Right cardiac atrium (tissue), 5 donors: ENCODE data around the gene CORT. TPM values are rescaled to one million over a fixed set of nuclear protein-coding genes. Genes with fewer than 3 reads are reported as not detected.
"Not testable (repeated sequence)": the region's sequence is repeated elsewhere in the genome, so short reads cannot be mapped to it uniquely, and the experiment has no call there.

Experiments
- ATAC-seq, 2 donors: fragments of 200-7000 bp; cut with Tn5 transposase; one replicate each; pipeline versions ENCODE4 v1.8.0 to v1.9.1; 2020; ENCODE audit warnings: moderate library complexity in 2 of 2, mild to moderate bottlenecking in 1 of 2
- DNase-seq, 3 donors: peaks; one replicate each; pipeline ENCODE4 v3.0.0-alpha.2; 2020
- H3K27ac ChIP-seq: one replicate; pipeline ENCODE4 v1.5.1; 2013; ENCODE audit warnings: mild to moderate bottlenecking, low read length, control low read depth, moderate library complexity
- H3K27me3 ChIP-seq: one replicate; pipeline ENCODE4 v1.6.1; 2013; ENCODE audit not compliant: control insufficient read depth, insufficient read depth
- H3K4me1 ChIP-seq: one replicate; pipeline ENCODE4 v1.6.1; 2013; ENCODE audit warnings: low read length; ENCODE audit not compliant: control insufficient read depth, insufficient read depth
- H3K4me3 ChIP-seq: one replicate; pipeline ENCODE4 v1.5.1; 2013; ENCODE audit warnings: low read length, control low read depth
- H3K9me3 ChIP-seq: one replicate; pipeline ENCODE4 v1.6.1; 2013; ENCODE audit warnings: low read length; ENCODE audit not compliant: control insufficient read depth
- WGBS: extraction: QIAGEN DNeasy Blood & Tissue Kit; methylation state at CpG from one replicate; pipeline ENCODE4 v1.1.7; 2013; 5-methylcytosine and 5-hydroxymethylcytosine counted together
- intact Hi-C, 4 donors: fragments of 100-400 bp; cut with DNase I; formaldehyde crosslinking; loops; one replicate each; pipeline versions ENCODE4 v1.11.0 to v1.14.0; 2022 to 2023
- polyA plus RNA-seq: library from polyadenylated mRNA; stranded (reverse); fragments of 200-250 nt; gene quantifications from one replicate; pipeline ENCODE4 v1.2.3, GENCODE V29; 2013
- total RNA-seq, 4 donors: library from RNA; stranded (reverse); fragmentation: NEBNext Ultra II Directional; extraction: Animal tissue kit (Norgen Biotek cat#: 25700); gene quantifications; one replicate each; pipeline ENCODE4 v1.2.1, GENCODE V29; 2021
- donor health status: healthy with polysubstance abuse.
- donor health status: DM: no; HTN: yes; CAD: no.
- donor health status: DM: no; HTN: no; CAD: no.
- donor health status: DM: no; HTN: yes; CAD: no; lungs with severe emphysema.
- donor health status: DM: yes; HTN: yes; CAD: no.

CORT gene
- total and polyA plus RNA-seq, 5 donors = 0.16 to 0.35 TPM; not detected in 3

DNA sequence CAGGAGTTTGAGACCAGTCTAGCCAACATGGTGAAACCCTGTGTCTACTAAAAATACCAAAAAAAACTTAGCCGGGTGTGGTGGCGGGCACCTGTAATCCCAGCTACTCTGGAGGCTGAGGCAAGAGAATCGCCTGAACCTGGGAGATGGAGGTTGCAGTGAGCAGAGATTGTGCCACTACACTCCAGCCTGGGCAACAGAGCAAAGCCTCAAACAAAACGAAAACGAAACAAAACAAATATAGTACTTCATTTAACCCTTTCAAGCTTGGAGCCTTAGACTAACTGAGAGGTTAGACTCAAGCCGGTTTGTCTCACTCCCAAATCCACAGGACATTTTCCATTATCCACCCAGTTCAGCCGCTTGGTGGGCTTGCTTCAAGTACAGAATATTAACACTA is 7.6 kb downstream of the CORT start:
- H3K27me3 ChIP-seq, H3K4me3 ChIP-seq, H3K27ac ChIP-seq, H3K9me3 ChIP-seq, H3K4me1 ChIP-seq, ATAC-seq, intact Hi-C loops, DNase-seq: not testable (repeated sequence)
- 65% methylated on average over 7 of the region's 7 CpGs for WGBS

DNA sequence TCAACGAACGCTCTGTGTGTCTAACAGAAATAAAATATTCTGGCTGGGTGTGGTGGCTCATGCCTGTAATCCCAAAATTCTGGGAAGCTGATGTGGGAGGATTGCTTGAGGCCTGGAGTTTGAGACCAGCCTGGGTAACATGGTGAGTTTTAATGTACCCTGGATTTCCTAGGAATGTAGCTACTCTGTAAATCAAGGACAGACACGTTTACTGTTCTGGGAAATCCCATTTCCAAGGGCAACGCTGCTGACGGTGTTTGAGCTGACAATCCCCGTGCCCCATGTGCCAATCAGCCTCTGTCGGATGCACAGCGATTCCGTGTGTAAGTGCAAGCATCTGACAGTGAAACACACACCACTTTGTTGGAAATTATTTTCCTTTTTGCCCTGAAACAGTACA is 8.0 kb downstream of the CORT start:
- H3K27ac ChIP-seq = peak overlapping the region; percentile 20
- 69% methylated on average over 9 of the region's 9 CpGs for WGBS
- no peak for DNase-seq

DNA sequence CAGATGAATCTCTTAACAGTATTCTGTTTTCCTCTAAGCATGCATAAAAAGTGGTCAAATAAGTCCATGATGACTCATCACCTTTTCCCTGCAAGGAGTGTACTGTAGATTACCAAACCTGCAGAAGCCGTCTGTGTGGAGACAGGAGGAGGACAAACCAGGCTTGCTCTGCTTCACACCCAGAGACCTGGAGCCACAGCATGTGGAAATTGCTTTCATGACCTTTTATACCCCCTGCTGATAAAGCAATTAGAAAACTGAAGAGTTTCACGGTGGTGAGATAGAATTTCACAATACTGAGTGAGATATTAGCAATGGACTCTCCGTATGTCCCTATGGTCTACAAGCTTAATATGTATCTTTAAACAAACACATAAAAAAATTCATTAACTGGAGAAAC is 9.4 kb downstream of the CORT start:
- Histone ChIP-seq H3K27ac (no peak overlapping the region), H3K9me3 (no peaks in the 10 kb centered on the region), H3K4me3 (no peak overlapping the region), H3K4me1 (peaks cover 3% of the 10 kb centered on the region), H3K27me3 (no peaks in the 10 kb centered on the region)
- 49% methylated on average over 3 of the region's 3 CpGs for WGBS
- ATAC-seq (no peak), DNase-seq (no peak)
- intact Hi-C loops = no loop called here

More for the DNA sequence above, 8.0 kb downstream of the CORT start:
- Histone ChIP-seq H3K9me3 (no peaks in the 10 kb centered on the region), H3K4me1 (peaks cover 3% of the 10 kb centered on the region), H3K4me3 (no peak overlapping the region), H3K27me3 (no peaks in the 10 kb centered on the region)
- no peak for ATAC-seq
- intact Hi-C loops = no loop called here

DNA sequence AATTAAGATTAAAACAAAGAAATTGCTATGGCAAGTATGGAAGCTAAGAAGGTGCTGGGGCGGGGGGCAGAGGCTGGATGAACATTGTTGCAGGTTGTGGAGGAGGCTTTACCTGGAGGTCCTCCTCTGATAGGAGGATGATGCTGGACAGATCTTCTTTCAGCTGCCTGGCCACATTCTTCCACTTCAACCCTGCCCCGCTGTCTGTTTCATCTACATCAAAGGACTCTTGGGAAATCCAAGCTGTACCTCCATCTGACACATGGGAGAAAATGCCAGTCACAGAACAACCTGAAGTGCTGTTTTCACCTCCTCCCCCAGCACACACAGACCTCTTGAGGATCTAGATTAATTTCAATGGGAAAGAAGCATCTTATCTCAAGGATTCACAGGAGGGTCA is 17.2 kb downstream of the CORT start:
- intact Hi-C loops = no loop called here

DNA sequence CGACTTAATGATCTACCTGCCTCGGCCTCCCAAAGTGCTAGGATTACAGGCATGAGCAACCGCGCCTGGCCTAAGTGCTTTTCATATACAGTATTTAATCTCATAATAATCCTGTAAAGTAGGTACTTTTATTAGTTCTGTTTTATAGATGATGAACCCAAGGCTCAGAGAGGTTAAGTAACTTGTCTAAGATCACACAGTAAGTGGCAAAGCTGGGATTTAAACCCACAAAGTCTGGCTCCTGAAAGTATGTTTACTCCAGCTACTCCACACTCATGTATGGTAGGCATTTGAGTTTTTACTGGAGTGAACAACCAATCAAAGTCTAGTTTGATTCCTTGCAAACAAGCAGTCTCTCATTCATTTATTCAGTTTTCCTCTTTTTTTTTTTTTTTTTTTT is 20.2 kb downstream of the CORT start:
- Histone ChIP-seq H3K4me1 (no peaks in the 10 kb centered on the region), H3K27me3 (no peaks in the 10 kb centered on the region), H3K27ac (no peak overlapping the region), H3K4me3 (no peak overlapping the region), H3K9me3 (no peaks in the 10 kb centered on the region)
- ATAC-seq = no peak
- DNase-seq = no peak
- 97% methylated on average over 4 of the region's 4 CpGs for WGBS
- intact Hi-C loops = loop anchor here in 1 of 4 donors (10.0 kb wide), 1 partner anchor 65 kb away; no protein-coding TSS in a partner anchor

More for the DNA sequence above, 17.2 kb downstream of the CORT start:
- no peaks in the 10 kb centered on the region for H3K9me3 ChIP-seq
- no peak for ATAC-seq
- 94% methylated on average over 2 of the region's 2 CpGs for WGBS
- no peaks in the 10 kb centered on the region for H3K4me1 ChIP-seq
- DNase-seq = no peak
- H3K27me3 ChIP-seq = no peaks in the 10 kb centered on the region
- H3K27ac ChIP-seq = no peak overlapping the region
- H3K4me3 ChIP-seq = no peak overlapping the region

DNA sequence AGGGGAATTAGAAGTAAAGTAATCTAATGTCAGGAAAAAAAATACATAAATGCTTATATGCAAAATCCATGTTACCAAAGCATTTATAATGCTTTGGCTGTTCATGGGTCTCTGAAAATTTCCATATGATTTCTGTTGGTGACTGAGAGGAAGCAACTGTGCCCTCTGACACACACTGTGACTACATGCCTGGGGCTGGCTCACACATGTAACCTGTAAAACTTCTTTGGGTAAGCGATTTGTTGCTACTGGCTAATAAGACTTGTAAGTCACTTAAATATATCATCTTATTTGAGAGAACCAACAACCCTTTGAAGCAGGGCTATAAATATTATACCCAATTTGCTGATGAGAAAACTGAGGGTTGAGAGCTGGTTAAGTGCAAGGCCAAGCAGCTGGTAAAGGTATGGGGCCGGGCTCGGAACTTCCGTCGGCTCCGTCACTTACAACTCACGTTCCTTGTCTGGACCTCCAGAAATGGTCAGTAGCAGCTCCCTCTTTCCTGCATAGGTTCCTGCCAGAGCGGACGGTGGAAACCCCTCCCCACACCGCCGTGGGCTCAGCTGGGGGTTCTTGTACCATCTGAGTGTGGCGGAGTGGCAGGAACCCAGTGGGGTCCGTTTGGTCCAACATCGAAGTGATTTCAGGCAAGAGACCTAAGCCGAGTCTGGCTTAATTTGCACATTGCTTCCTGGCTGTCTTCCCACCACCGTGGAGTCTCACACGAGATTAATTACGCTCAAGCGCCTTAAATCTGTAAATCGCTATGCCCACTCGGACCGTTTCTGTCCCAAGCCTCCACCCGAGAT is 21.8 kb downstream of the CORT start:
- ATAC-seq (peak in 1 of 2 donors; percentile 1), DNase-seq (no peak)
- no peaks in the 10 kb centered on the region for H3K4me1 ChIP-seq
- 6% methylated on average over 23 of the region's 23 CpGs for WGBS
- peak overlapping the region; percentile 74 for H3K4me3 ChIP-seq
- no peaks in the 10 kb centered on the region for H3K9me3 ChIP-seq
- no peaks in the 10 kb centered on the region for H3K27me3 ChIP-seq
- H3K27ac ChIP-seq = peak overlapping the region; percentile 70
- intact Hi-C loops = loop anchor here in 1 of 4 donors (10.0 kb wide), 1 partner anchor 63 kb away; no protein-coding TSS in a partner anchor

DNA sequence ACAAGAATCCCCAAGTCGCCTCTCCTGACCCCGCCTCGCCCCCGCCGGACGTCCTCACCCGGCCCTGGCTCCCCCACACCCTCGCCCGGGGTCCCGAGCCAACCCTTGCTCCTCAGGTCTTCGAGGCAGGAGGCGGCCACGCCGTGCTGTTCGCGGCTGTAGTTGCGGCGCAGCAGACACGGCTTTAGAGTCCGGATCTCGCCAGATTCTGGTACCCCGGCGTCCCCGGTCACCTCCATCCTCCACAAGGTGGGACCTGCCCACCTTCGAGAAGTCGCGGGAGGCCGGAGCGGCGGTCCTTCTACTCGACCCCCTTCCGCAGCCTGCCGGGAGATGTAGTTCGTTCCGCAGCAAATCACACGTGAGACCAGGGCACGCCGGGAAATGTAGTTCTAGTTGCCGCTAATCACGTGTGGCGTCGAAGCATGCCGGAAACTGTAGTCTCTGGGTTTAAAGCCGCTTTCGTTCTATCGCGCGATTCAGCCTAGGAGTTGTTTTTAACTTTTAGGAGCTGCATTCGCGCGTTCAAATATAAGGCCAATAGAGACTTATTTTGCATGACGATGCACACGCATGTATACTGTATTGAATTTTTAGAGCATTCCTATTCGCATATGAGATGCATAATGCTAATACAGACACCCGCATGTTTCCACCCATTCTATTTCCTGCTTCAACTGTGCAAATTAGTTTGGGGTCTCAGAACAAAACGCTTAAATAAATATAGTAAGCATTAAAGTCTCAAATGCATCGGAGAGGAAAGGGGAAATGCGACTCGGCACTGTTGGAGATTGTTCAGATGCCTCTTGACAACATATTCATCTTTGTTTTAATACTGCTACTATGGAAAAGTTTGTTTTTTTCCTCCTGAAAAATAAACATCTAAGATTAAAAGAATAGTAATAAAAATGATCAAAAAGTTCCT is 22.7 kb downstream of the CORT start, which contains the start of gene DFFA:
Gene DFFA (minus strand): TSS at position 310 of the 925 bp plus-strand sequence. CDS start 71 bp downstream, at position 239.
- H3K27me3 ChIP-seq = no peaks in the 10 kb centered on the region
- no peaks in the 10 kb centered on the region for H3K9me3 ChIP-seq
- no peaks in the 10 kb centered on the region for H3K4me1 ChIP-seq
- ATAC-seq (peak; percentile 90 to 91), DNase-seq (peak; percentile 94 to 97 (median 95))
- 2% methylated on average over 59 of the region's 59 CpGs for WGBS
- H3K27ac ChIP-seq = peak within 1 kb of the TSS; percentile 70
- peak within 1 kb of the TSS; percentile 74 for H3K4me3 ChIP-seq
- intact Hi-C loops = loop anchor here in 1 of 4 donors (10.0 kb wide), 1 partner anchor 62 kb away; no protein-coding TSS in a partner anchor

DNA sequence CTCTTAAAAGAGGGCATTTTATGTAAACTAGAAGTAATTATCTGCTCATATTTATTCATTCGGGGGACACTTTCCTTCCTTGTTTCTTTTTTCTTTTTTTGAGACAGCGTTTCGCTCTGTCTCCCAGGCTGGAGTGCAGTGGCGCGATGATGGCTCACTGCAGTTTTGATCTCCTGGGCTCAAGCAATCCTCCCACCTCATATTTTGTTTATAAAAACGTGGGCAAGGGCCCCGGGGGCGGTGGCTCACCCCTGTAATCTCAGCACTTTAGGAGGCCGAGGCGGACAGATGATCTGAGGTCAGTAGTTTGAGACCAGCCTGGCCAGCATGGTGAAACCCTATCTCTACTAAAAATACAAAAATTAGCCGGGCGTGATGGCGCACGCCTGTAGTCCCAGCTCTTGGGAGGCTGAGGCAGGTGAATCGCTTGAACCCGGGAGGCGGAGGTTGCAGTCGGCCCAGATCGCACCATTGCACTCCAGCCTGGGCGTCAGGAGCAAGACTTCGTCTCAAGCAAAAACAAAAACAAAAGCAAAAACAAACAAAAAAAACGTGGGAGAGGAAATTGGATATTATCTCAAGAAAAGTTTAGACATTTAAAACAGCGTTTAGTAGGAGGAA is 23.4 kb downstream of the CORT start:
- H3K9me3 ChIP-seq = no peaks in the 10 kb centered on the region
- no peaks in the 10 kb centered on the region for H3K27me3 ChIP-seq
- ATAC-seq (no peak), DNase-seq (no peak)
- 90% methylated on average over 23 of the region's 23 CpGs for WGBS
- intact Hi-C loops = loop anchor here in 1 of 4 donors (10.0 kb wide), 1 partner anchor 62 kb away; no protein-coding TSS in a partner anchor
- no peak overlapping the region for H3K27ac ChIP-seq
- no peaks in the 10 kb centered on the region for H3K4me1 ChIP-seq
- H3K4me3 ChIP-seq = no peak overlapping the region

DNA sequence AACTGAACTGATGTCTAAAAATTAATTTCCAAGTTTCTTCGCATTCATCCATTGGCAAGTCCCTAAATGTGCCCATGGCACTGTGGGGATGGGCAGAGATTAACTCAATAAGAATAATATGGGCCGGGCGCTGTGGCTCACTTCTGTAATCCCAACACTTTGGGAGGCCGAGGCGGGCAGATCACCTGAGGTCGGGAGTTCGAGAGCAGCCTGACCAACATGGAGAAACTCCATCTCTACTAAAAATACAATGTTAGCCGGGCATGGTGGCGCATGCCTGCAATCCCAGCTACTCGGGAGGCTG is 24.4 kb downstream of the CORT start:
- not testable (repeated sequence) for ATAC-seq, DNase-seq, H3K27me3 ChIP-seq, H3K9me3 ChIP-seq, H3K27ac ChIP-seq, H3K4me1 ChIP-seq
- intact Hi-C loops = loop anchor here in 1 of 4 donors (10.0 kb wide), 1 partner anchor 61 kb away; no protein-coding TSS in a partner anchor
- peak overlapping the region; percentile 92 for H3K4me3 ChIP-seq
- 89% methylated on average over 10 of the region's 10 CpGs for WGBS

DNA sequence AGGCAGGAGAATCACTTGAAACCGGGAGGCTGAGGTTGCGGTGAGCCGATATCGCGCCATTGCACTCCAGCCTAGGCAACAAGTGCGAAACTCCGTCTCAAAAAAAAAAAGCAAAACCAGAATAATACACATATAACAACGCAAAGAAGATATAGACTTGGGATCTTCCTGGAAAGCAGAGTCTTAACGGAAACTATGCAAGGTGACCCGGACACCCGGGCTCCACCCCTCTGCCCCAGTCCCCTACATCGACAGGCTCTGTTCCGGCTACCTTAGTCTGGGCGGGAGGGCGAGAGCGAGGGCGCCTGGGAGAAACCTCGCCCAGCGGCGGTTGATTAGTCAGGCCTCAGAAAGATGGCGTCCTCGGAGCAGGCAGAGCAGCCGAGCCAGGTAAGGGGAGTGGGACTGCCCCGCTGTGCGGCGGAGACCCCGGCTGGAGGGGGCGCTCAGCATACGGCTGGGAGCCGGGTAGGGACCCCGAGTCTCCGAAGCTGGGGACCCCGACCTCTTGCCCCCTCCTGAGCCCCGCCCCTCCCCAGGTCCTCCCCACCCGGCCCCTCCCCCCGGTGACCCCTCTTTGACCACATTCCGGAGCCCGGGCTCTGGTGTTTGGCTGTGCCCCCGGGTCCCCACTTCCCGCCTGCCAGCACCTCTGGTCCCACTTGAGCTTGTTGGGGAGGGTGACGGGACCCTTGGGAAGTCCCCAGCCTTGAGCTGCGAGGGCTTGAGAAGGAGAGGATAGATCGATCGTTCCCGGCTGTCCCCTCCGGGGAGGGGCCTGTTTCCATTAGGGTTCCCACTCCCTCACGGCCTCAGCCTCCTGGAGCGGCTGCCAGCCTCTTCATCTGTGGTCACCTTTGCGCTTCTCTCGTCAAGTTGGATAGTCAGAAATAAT is 25.0 kb downstream of the CORT start, which contains the start of gene PEX14:
Gene PEX14 (plus strand): TSS at position 338 of the 895 bp plus-strand sequence. CDS start 17 bp downstream, at position 355.
- Histone ChIP-seq H3K27me3 (no peaks in the 10 kb centered on the region), H3K27ac (peak within 1 kb of the TSS; percentile 68), H3K9me3 (no peaks in the 10 kb centered on the region), H3K4me3 (peak within 1 kb of the TSS; percentile 92), H3K4me1 (no peaks in the 10 kb centered on the region)
- 11% methylated on average over 49 of the region's 50 CpGs for WGBS
- DNase-seq (peak; percentile 89 to 95 (median 93)), ATAC-seq (peak; percentile 93)
- intact Hi-C loops = loop anchor here in 1 of 4 donors (10.0 kb wide), 1 partner anchor 60 kb away; no protein-coding TSS in a partner anchor
